ENCODE measurements around the gene SAP30BP.

DNA sequence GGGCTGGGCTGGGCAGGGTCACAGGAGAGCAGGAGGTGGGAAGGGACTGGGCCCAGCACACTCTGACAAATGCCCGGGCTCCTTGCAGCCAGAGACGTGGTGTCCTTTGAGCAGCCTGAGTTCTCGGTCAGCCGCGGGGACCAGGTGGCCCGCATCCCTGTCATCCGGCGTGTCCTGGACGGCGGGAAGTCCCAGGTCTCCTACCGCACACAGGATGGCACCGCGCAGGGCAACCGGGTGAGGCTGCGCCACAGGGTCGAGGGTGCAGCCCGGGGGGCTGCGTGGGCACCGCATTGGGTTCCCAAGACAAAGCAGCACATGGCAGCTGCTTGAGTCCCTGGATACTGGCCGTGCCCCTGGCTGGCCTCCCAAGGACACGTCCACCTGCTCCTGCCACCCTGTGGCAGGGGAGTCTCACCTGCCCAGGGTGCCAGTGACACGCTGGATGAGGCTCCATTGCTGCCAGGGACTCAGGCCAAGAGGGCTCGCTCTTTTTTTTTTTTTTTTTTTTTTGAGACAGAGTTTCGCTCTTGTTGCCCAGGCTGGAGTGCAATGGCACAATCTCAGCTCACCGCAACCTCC lies 76.6 kb downstream of the SAP30BP start:
- TF ChIP-seq, protein P1, sequence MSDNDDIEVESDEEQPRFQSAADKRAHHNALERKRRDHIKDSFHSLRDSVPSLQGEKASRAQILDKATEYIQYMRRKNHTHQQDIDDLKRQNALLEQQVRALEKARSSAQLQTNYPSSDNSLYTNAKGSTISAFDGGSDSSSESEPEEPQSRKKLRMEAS (IDR thresholded peaks at IDR 0.05) = no peak
- TF ChIP-seq POLR2AphosphoS5 (IDR thresholded peaks at IDR 0.05; ENCODE audit: low read depth, low read length) (no peak), EZH2phosphoT487 (IDR thresholded peaks at IDR 0.05; ENCODE audit: borderline replicate concordance) (no peak), RAD21 (IDR thresholded peaks at IDR 0.05; ENCODE audit: low read depth) (0 out of 2 replicates have a peak, but pooled peaks have one; percentile 12), EZH2 (IDR thresholded peaks at IDR 0.05) (no peak), SIN3A (IDR thresholded peaks at IDR 0.05; ENCODE audit: low read depth) (no peak), POLR2A (IDR thresholded peaks at IDR 0.05; ENCODE audit: borderline replicate concordance, extremely low read depth, insufficient read depth, insufficient read length) (no peak), SRF (IDR thresholded peaks at IDR 0.05; ENCODE audit: low read depth) (no peak), EGR1 (IDR thresholded peaks at IDR 0.05; ENCODE audit: low read depth) (no peak)
- TF ChIP-seq, protein P2, sequence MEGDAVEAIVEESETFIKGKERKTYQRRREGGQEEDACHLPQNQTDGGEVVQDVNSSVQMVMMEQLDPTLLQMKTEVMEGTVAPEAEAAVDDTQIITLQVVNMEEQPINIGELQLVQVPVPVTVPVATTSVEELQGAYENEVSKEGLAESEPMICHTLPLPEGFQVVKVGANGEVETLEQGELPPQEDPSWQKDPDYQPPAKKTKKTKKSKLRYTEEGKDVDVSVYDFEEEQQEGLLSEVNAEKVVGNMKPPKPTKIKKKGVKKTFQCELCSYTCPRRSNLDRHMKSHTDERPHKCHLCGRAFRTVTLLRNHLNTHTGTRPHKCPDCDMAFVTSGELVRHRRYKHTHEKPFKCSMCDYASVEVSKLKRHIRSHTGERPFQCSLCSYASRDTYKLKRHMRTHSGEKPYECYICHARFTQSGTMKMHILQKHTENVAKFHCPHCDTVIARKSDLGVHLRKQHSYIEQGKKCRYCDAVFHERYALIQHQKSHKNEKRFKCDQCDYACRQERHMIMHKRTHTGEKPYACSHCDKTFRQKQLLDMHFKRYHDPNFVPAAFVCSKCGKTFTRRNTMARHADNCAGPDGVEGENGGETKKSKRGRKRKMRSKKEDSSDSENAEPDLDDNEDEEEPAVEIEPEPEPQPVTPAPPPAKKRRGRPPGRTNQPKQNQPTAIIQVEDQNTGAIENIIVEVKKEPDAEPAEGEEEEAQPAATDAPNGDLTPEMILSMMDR (IDR thresholded peaks at IDR 0.05 in 2 of 3, conservative IDR thresholded peaks at IDR 0.05 in 1 of 3; ENCODE audit: borderline replicate concordance in 1 of 3, insufficient read depth in 1 of 3, low read depth in 2 of 3, low read length in 2 of 3) = no peak
- TF ChIP-seq, protein P3, sequence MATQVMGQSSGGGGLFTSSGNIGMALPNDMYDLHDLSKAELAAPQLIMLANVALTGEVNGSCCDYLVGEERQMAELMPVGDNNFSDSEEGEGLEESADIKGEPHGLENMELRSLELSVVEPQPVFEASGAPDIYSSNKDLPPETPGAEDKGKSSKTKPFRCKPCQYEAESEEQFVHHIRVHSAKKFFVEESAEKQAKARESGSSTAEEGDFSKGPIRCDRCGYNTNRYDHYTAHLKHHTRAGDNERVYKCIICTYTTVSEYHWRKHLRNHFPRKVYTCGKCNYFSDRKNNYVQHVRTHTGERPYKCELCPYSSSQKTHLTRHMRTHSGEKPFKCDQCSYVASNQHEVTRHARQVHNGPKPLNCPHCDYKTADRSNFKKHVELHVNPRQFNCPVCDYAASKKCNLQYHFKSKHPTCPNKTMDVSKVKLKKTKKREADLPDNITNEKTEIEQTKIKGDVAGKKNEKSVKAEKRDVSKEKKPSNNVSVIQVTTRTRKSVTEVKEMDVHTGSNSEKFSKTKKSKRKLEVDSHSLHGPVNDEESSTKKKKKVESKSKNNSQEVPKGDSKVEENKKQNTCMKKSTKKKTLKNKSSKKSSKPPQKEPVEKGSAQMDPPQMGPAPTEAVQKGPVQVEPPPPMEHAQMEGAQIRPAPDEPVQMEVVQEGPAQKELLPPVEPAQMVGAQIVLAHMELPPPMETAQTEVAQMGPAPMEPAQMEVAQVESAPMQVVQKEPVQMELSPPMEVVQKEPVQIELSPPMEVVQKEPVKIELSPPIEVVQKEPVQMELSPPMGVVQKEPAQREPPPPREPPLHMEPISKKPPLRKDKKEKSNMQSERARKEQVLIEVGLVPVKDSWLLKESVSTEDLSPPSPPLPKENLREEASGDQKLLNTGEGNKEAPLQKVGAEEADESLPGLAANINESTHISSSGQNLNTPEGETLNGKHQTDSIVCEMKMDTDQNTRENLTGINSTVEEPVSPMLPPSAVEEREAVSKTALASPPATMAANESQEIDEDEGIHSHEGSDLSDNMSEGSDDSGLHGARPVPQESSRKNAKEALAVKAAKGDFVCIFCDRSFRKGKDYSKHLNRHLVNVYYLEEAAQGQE (IDR thresholded peaks at IDR 0.05; ENCODE audit: low read depth) = no peak
